A549 (cell line): Measurements from ENCODE around the gene SCYGR1. TPM values are rescaled to one million over a fixed set of nuclear protein-coding genes. Genes with fewer than 3 reads are reported as not detected.

Source experiments
- ATAC-seq, 2 experiments: fragments of 200-7000 bp in 1 of 2; fragments of >200 bp in 1 of 2; cut with Nextera tagmentation in 1 of 2; cut with Tn5 transposase in 1 of 2; 3 replicates each; pipeline versions ENCODE4 v1.8.0 to v1.9.1; 2018 to 2020; ENCODE audit warnings: mild to moderate bottlenecking in 1 of 2, moderate library complexity in 1 of 2
- CTCF ChIA-PET: fragments of 300-600 bp; sonication (Branson Sonifier 250); formaldehyde crosslinking; extraction: SDS; loops from one replicate; lab custom pipeline; 2021; ENCODE audit warnings: antibody characterized with exemption, inconsistent platforms; lab: Yijun Ruan, JAX
- POLR2A ChIA-PET: fragments of 350-600 bp; formaldehyde crosslinking; extraction: SDS; loops from one replicate; lab custom pipeline; 2021; ENCODE audit warnings: antibody characterized with exemption, inconsistent platforms; lab: Yijun Ruan, JAX
- DNase-seq, 2 experiments: peaks; one replicate each; pipeline versions ENCODE4 v3.0.0 to v3.0.0-alpha.2; 2011 to 2016; ENCODE audit warnings: low read depth in 1 of 2, low spot score in 1 of 2
- FAIRE-seq: peaks from 2 replicates; lab custom pipeline; 2011; peaks lifted over from hg19 to GRCh38; lab: Jason Lieb, UNC
- H3K27ac ChIP-seq, 2 experiments: fragments of >200 bp; sonication (Bioruptor Twin); formaldehyde crosslinking; 3 replicates each; pipeline ENCODE4 v1.5.1; 2016 to 2017
- H3K4me1 ChIP-seq: fragments of >200 bp; sonication (Bioruptor Twin); formaldehyde crosslinking; 3 replicates; pipeline ENCODE4 v1.6.1; 2016
- H3K4me2 ChIP-seq: fragments of >200 bp; sonication (Bioruptor Twin); formaldehyde crosslinking; 3 replicates; pipeline ENCODE4 v1.6.1; 2016
- H3K4me3 ChIP-seq: fragments of >200 bp; sonication (Bioruptor Twin); formaldehyde crosslinking; 3 replicates; pipeline ENCODE4 v1.5.1; 2016
- H3K9me3 ChIP-seq: fragments of >200 bp; sonication (Bioruptor Twin); formaldehyde crosslinking; 3 replicates; pipeline ENCODE4 v1.6.1; 2016
- CBX8 ChIP-seq: fragments of 200-600 bp; sonication (generic); IDR thresholded peaks from 2 replicates; pipeline ENCODE4 v1.6.1; 2016
- CHD2 ChIP-seq: fragments of 150-350 bp; IDR thresholded peaks from 2 replicates; pipeline ENCODE4 v1.6.1; 2014; ENCODE audit warnings: low read length; ENCODE audit not compliant: partially characterized antibody
- EHF ChIP-seq: fragments of 250-450 bp; sonication (Bioruptor Pico); IDR thresholded peaks from 2 replicates; pipeline ENCODE4 v1.5.0; 2020; ENCODE audit warnings: mild to moderate bottlenecking
- EP300 ChIP-seq, 2 experiments: fragments of >200 bp; sonication (Bioruptor Twin); formaldehyde crosslinking; IDR thresholded peaks; 2 replicates in 1 of 2; 3 replicates in 1 of 2; pipeline ENCODE4 v1.6.1; 2016 to 2017
- FOSL2 ChIP-seq, 2 experiments: fragments of 450-650 bp in 1 of 2; fragments of >200 bp in 1 of 2; sonication (Bioruptor Twin) in 1 of 2; formaldehyde crosslinking; IDR thresholded peaks; 2 replicates each; pipeline versions ENCODE4 v1.5.0 to v1.6.1; 2016 to 2020; ENCODE audit warnings: mild to moderate bottlenecking in 1 of 2, moderate library complexity in 1 of 2
- HDAC2 ChIP-seq: fragments of 200-600 bp; sonication (generic); IDR thresholded peaks from 2 replicates; pipeline ENCODE4 v1.6.1; 2016
- HES2 ChIP-seq: fragments of >200 bp; sonication (Bioruptor Twin); formaldehyde crosslinking; IDR thresholded peaks from 2 replicates; pipeline ENCODE4 v1.6.1; 2016
- JUN ChIP-seq, 2 experiments: fragments of >200 bp; sonication (Bioruptor Twin); formaldehyde crosslinking; IDR thresholded peaks; 2 replicates in 1 of 2; 3 replicates in 1 of 2; pipeline ENCODE4 v1.6.1; 2016 to 2017
- MAFK ChIP-seq: fragments of 450-650 bp; IDR thresholded peaks from 2 replicates; pipeline ENCODE4 v1.6.1; 2014; ENCODE audit not compliant: partially characterized antibody
- MAX ChIP-seq: IDR thresholded peaks from 2 replicates; pipeline ENCODE4 v1.6.1; 2012
- MYC ChIP-seq: IDR thresholded peaks from 2 replicates; pipeline ENCODE4 v1.6.1; 2012; ENCODE audit warnings: mild to moderate bottlenecking, inconsistent platforms, low read length, improper control_type of control experiment, borderline replicate concordance
- NR3C1 ChIP-seq: fragments of >200 bp; sonication (Bioruptor Twin); formaldehyde crosslinking; IDR thresholded peaks from 3 replicates; pipeline ENCODE4 v1.6.1; 2017
- PHF8 ChIP-seq: fragments of 200-600 bp; sonication (generic); IDR thresholded peaks from 2 replicates; pipeline ENCODE4 v1.6.1; 2016; ENCODE audit warnings: low read depth, mild to moderate bottlenecking, antibody characterized with exemption, moderate library complexity, borderline replicate concordance
- RCOR1 ChIP-seq: fragments of 150-350 bp; IDR thresholded peaks from 2 replicates; pipeline ENCODE4 v1.6.1; 2014; ENCODE audit warnings: antibody characterized with exemption, low read length, low read depth
- RFX5 ChIP-seq: fragments of 450-650 bp; IDR thresholded peaks from 2 replicates; pipeline ENCODE4 v1.7.1; 2014; ENCODE audit warnings: antibody characterized with exemption, mild to moderate bottlenecking, moderate library complexity
- RNF2 ChIP-seq: fragments of 200-600 bp; sonication (generic); IDR thresholded peaks from 2 replicates; pipeline ENCODE4 v1.6.1; 2016; ENCODE audit warnings: low read depth, mild to moderate bottlenecking, antibody characterized with exemption, moderate library complexity, borderline replicate concordance
- SMC3 ChIP-seq: fragments of >200 bp; sonication (Bioruptor Twin); formaldehyde crosslinking; IDR thresholded peaks from 3 replicates; pipeline ENCODE4 v1.6.1; 2018; ENCODE audit warnings: inconsistent platforms
- SREBF2 ChIP-seq: fragments of 450-650 bp; IDR thresholded peaks from 2 replicates; pipeline ENCODE4 v1.6.1; 2014; ENCODE audit warnings: mild to moderate bottlenecking, moderate library complexity
- ZFP36 ChIP-seq: fragments of 450-650 bp; IDR thresholded peaks from 2 replicates; pipeline ENCODE4 v1.6.1; 2014; ENCODE audit warnings: borderline replicate concordance; ENCODE audit not compliant: partially characterized antibody
- WGBS: methylation state at CpG from one replicate; pipeline ENCODE4 v1.1.6; 2017; ENCODE audit errors: missing lambda C conversion rate; 5-methylcytosine and 5-hydroxymethylcytosine counted together
- polyA plus RNA-seq, 4 experiments: library from polyadenylated mRNA; depleted of rRNA in 3 of 4; stranded (reverse); fragments of >200 nt; fragmentation: RNase III in 1 of 4; extraction: RNeasy Plus Mini Kit Qiagen cat#74134 plus additional on column Dnase treatment in 1 of 4; gene quantifications; 2 replicates in 3 of 4; 3 replicates in 1 of 4; pipeline ENCODE4 v1.2.3, GENCODE V29; 2011 to 2017

The SCYGR1 gene
- polyA plus RNA-seq, 2 of the 4 experiments (the other 2 are of a cell fraction), result not detected

GRCh38 chr2:227433171-227433570 is 45.4 kb upstream of the SCYGR1 start (continued):
- TF ChIP-seq HDAC2 (no peak), CHD2 (no peak), SREBF2 (no peak), ZFP36 (no peak)

GRCh38 chr2:227430639-227431038 is 42.9 kb upstream of the SCYGR1 start:
- ChIA-PET POLR2A (no interaction called here), CTCF (interaction anchor here (0.6 to 2.1 kb wide), 2 partner anchors 12 to 106 kb away, joined by 3 to 5 read pairs; no protein-coding TSS in a partner anchor)
- H3K4me2 ChIP-seq, result no peak overlapping the region
- no peak for TF ChIP-seq SMC3
- no peak overlapping the region for H3K4me3 ChIP-seq
- H3K9me3 ChIP-seq, result peaks cover 28% of the 10 kb centered on the region
- H3K4me1 ChIP-seq, result no peaks in the 10 kb centered on the region
- FAIRE-seq, result no peak
- no peak overlapping the region for H3K27ac ChIP-seq
- WGBS, result 88% methylated on average over 3 of the region's 3 CpGs
- DNase-seq, result no peak
- no peak for ATAC-seq

- WGBS, result 91% methylated on average over 8 of the region's 8 CpGs
Observed at GRCh38 chr2:227428731-227429285, 41.1 kb upstream of the SCYGR1 start.

GRCh38 chr2:227423656-227424499 is 36.1 kb upstream of the SCYGR1 start:
- no peaks in the 10 kb centered on the region for H3K4me1 ChIP-seq
- FAIRE-seq (no peak), ATAC-seq (no peak), DNase-seq (no peak)
- no peak overlapping the region for H3K4me3 ChIP-seq
- ChIA-PET CTCF (no interaction called here), POLR2A (no interaction called here)
- 0 out of 6 replicates have a peak overlapping the region, but pooled peaks of 1 of the 2 experiments have one; percentile 22 for H3K27ac ChIP-seq
- H3K4me2 ChIP-seq, result no peak overlapping the region
- 82% methylated on average over 10 of the region's 10 CpGs for WGBS
- H3K9me3 ChIP-seq, result no peaks in the 10 kb centered on the region
- peak; percentile 7 for TF ChIP-seq MAFK
- no peak for TF ChIP-seq CBX8

More at GRCh38 chr2:227428731-227429285, 41.1 kb upstream of the SCYGR1 start:
- ATAC-seq, result no peak
- CTCF ChIA-PET, result interaction anchor here (0.9 kb wide), 1 partner anchor 14 kb away, joined by 4 read pairs; no protein-coding TSS in a partner anchor
- no peak overlapping the region for H3K27ac ChIP-seq
- TF ChIP-seq PHF8, result no peak
- no peak for TF ChIP-seq EP300 (IDR thresholded peaks at IDR 0.05)
- TF ChIP-seq, all 56 proteins: peak for 0
- Histone ChIP-seq H3K4me2 (no peak overlapping the region), H3K9me3 (peaks cover 22% of the 10 kb centered on the region), H3K4me3 (no peak overlapping the region), H3K4me1 (no peaks in the 10 kb centered on the region)
- DNase-seq, result no peak
- POLR2A ChIA-PET, result no interaction called here
- FAIRE-seq, result no peak

GRCh38 chr2:227420087-227421052 is 32.6 kb upstream of the SCYGR1 start:
- POLR2A ChIA-PET, result no interaction called here
- ATAC-seq (no peak), FAIRE-seq (no peak), DNase-seq (no peak)
- CTCF ChIA-PET, result interaction anchor here (0.6 to 1.9 kb wide), 5 partner anchors 9 to 81 kb away, joined by 3 to 9 read pairs (median 3); no protein-coding TSS in a partner anchor
- Histone ChIP-seq H3K4me1 (peaks cover 11% of the 10 kb centered on the region), H3K27ac (peak overlapping the region in 1 of 2 experiments; percentile 15; a peak in 2 of 6 replicates), H3K9me3 (no peaks in the 10 kb centered on the region), H3K4me2 (no peak overlapping the region), H3K4me3 (no peak overlapping the region)
- 82% methylated on average over 15 of the region's 15 CpGs for WGBS
- TF ChIP-seq MAFK (peak; percentile 39), RFX5 (no peak)

- 88% methylated on average over 4 of the region's 4 CpGs for WGBS
- Histone ChIP-seq H3K4me1 (peaks cover 47% of the 10 kb centered on the region), H3K9me3 (no peaks in the 10 kb centered on the region), H3K4me3 (no peak overlapping the region), H3K4me2 (no peak overlapping the region), H3K27ac (peak overlapping the region; percentile 80 to 89)
- no peak for FAIRE-seq
- no peak for ATAC-seq
- ChIA-PET CTCF (interaction anchor here (0.7 to 2.6 kb wide), 5 partner anchors 10 to 287 kb away, joined by 3 to 15 read pairs (median 8); no protein-coding TSS in a partner anchor), POLR2A (no interaction called here)
- no peak for DNase-seq
- TF ChIP-seq NR3C1, result no peak
- TF ChIP-seq MAX, result no peak
- no peak for TF ChIP-seq RNF2
- TF ChIP-seq JUN (IDR thresholded peaks at IDR 0.05), result no peak
- TF ChIP-seq RCOR1, result no peak
- TF ChIP-seq MYC, result no peak
- TF ChIP-seq EHF (CRISPR knock-in tag), result no peak
- TF ChIP-seq FOSL2 (IDR thresholded peaks at IDR 0.05), result no peak
- TF ChIP-seq FOSL2 (CRISPR knock-in tag; IDR thresholded peaks at IDR 0.05), result no peak
- TF ChIP-seq HES2, result no peak
Observed at GRCh38 chr2:227416701-227417100, 29.0 kb upstream of the SCYGR1 start.
